ENCODE measurements around the gene SNX2. TPM values are rescaled to one million over a fixed set of nuclear protein-coding genes. Genes with fewer than 3 reads are reported as not detected.

Gene SNX2
- total RNA-seq, 2 experiments from 2014 or later = 46.0 to 46.5 TPM

GRCh38 chr5:122844136-122844909, 69.4 kb downstream of the SNX2 start:
- no peaks in the 10 kb centered on the region for H3K9me3 Mint-ChIP-seq
- ChIA-PET CTCF (no interaction called here), POLR2A (interaction anchor here (0.7 to 2.7 kb wide), 8 partner anchors 21 to 883 kb away, joined by 3 to 31 read pairs (median 3); partner anchors contain the start of genes CEP120 and SNX2)
- no peaks in the 10 kb centered on the region for H3K9me3 ChIP-seq (ENCODE audit: control insufficient read depth in 1 of 2, insufficient read depth in 1 of 2, low read length in 2 of 2)
- no peaks in the 10 kb centered on the region for H3K36me3 ChIP-seq (ENCODE audit: insufficient read depth, low read length)
- intact Hi-C loops (cut with DNase I, micrococcal nuclease) = loop anchor here (2.0 to 10.0 kb wide), 4 partner anchors 68 to 882 kb away; partner anchors contain the start of genes CEP120 (in 1 of the 2), SNX2 (in 1 of the 2) and SRFBP1 (in 1 of the 2)
- no peaks in the 10 kb centered on the region for H3K27me3 ChIP-seq (ENCODE audit: control insufficient read depth in 1 of 2, insufficient read depth in 2 of 2, low read length in 2 of 2)
- ATAC-seq (ENCODE audit: poor library complexity) (no peak), DNase-seq (peak in 4 of 14 experiments; percentile 8 to 22 (median 14))
- H3K36me3 Mint-ChIP-seq (ENCODE audit: low read depth) = peaks cover 9% of the 10 kb centered on the region
- H3K4me3 Mint-ChIP-seq = peak overlapping the region; percentile 92
- H3K4me3 ChIP-seq (ENCODE audit: low read length) = peak overlapping the region; percentile 82
- H3K4me1 Mint-ChIP-seq (ENCODE audit: low read depth) = peaks cover 33% of the 10 kb centered on the region
- H3K4me1 ChIP-seq (ENCODE audit: insufficient read depth, low read length) = peaks cover 20% of the 10 kb centered on the region
- H3K27me3 Mint-ChIP-seq = peaks cover 8% of the 10 kb centered on the region
- TF ChIP-seq CTCF (IDR thresholded peaks at IDR 0.05) = no peak
- H3K27ac Mint-ChIP-seq = peak overlapping the region; percentile 80
- H3K27ac ChIP-seq (ENCODE audit: low read depth in 1 of 2, low read length in 2 of 2) = peak overlapping the region in 1 of 2 donors; percentile 38

- no peaks in the 10 kb centered on the region for H3K27me3 ChIP-seq (ENCODE audit: control insufficient read depth in 1 of 2, insufficient read depth in 2 of 2, low read length in 2 of 2)
- Mint-ChIP-seq H3K9me3 (no peaks in the 10 kb centered on the region), H3K4me1 (ENCODE audit: low read depth) (peaks cover 37% of the 10 kb centered on the region), H3K27me3 (peaks cover 8% of the 10 kb centered on the region), H3K36me3 (ENCODE audit: low read depth) (peaks cover 9% of the 10 kb centered on the region), H3K4me3 (peak overlapping the region; percentile 92), H3K27ac (peak overlapping the region; percentile 80)
- intact Hi-C loops (cut with DNase I, micrococcal nuclease) = loop anchor here (2.0 to 10.0 kb wide), 4 partner anchors 68 to 883 kb away; partner anchors contain the start of genes CEP120 (in 1 of the 2), SNX2 (in 1 of the 2) and SRFBP1 (in 1 of the 2)
- H3K9me3 ChIP-seq (ENCODE audit: control insufficient read depth in 1 of 2, insufficient read depth in 1 of 2, low read length in 2 of 2) = no peaks in the 10 kb centered on the region
- H3K4me1 ChIP-seq (ENCODE audit: insufficient read depth, low read length) = peaks cover 20% of the 10 kb centered on the region
- peak overlapping the region; percentile 82 for H3K4me3 ChIP-seq (ENCODE audit: low read length)
- peak overlapping the region in 1 of 2 donors; percentile 38 for H3K27ac ChIP-seq (ENCODE audit: low read depth in 1 of 2, low read length in 2 of 2)
- TF ChIP-seq CTCF (IDR thresholded peaks at IDR 0.05) = no peak
- peak in 1 of 14 experiments; percentile 2 for DNase-seq
- ChIA-PET CTCF (no interaction called here), POLR2A (interaction anchor here (0.6 to 2.7 kb wide), 9 partner anchors 22 to 665 kb away, joined by 3 to 31 read pairs (median 3); partner anchors contain the start of genes CEP120 and SNX2)
- H3K36me3 ChIP-seq (ENCODE audit: insufficient read depth, low read length) = no peaks in the 10 kb centered on the region
- no peak for ATAC-seq (ENCODE audit: poor library complexity)
These were observed 70.0 kb downstream of the SNX2 start for GRCh38 chr5:122844910-122845228.

GRCh38 chr5:122845229-122846050, 70.6 kb downstream of the SNX2 start, which contains the start of gene SNX24:
Gene SNX24 (plus strand): TSS chr5:122845613. CDS start chr5:122845634, 21 bp downstream.
- Histone ChIP-seq H3K4me3 (ENCODE audit: low read length) (peak within 1 kb of the TSS; percentile 82), H3K27ac (ENCODE audit: low read depth in 1 of 2, low read length in 2 of 2) (peak within 1 kb of the TSS; percentile 62 to 64), H3K27me3 (ENCODE audit: control insufficient read depth in 1 of 2, insufficient read depth in 2 of 2, low read length in 2 of 2) (no peaks in the 10 kb centered on the region), H3K36me3 (ENCODE audit: insufficient read depth, low read length) (no peaks in the 10 kb centered on the region), H3K9me3 (ENCODE audit: control insufficient read depth in 1 of 2, insufficient read depth in 1 of 2, low read length in 2 of 2) (no peaks in the 10 kb centered on the region), H3K4me1 (ENCODE audit: insufficient read depth, low read length) (peaks cover 20% of the 10 kb centered on the region)
- Mint-ChIP-seq H3K27me3 (peaks cover 3% of the 10 kb centered on the region), H3K27ac (peak within 1 kb of the TSS; percentile 82), H3K4me3 (peak within 1 kb of the TSS; percentile 92), H3K36me3 (ENCODE audit: low read depth) (peaks cover 9% of the 10 kb centered on the region), H3K4me1 (ENCODE audit: low read depth) (peaks cover 38% of the 10 kb centered on the region), H3K9me3 (no peaks in the 10 kb centered on the region)
- intact Hi-C loops (cut with DNase I, micrococcal nuclease) = loop anchor here (2.0 to 10.0 kb wide), 2 partner anchors 69 to 71 kb away; partner anchors contain the start of gene SNX2 (in 1 of the 2)
- ChIA-PET POLR2A (interaction anchor here (0.6 to 2.7 kb wide), 7 partner anchors 22 to 581 kb away, joined by 3 to 31 read pairs (median 3); partner anchors contain the start of genes CEP120 and SNX2), CTCF (no interaction called here)
- ATAC-seq (ENCODE audit: poor library complexity) = peak; percentile 87
- no peak for TF ChIP-seq CTCF (IDR thresholded peaks at IDR 0.05)
- DNase-seq = peak; percentile 45 to 88 (median 62)

All from CD4-positive, alpha-beta T cell (primary cell).